RWPE1 (cell line): ENCODE data around the gene ULK2.
A peak's percentile ranks its signal among the peaks of the same experiment; 100 is the strongest.

Experiments
- CTCF ChIA-PET: fragments of 350-600 bp; sonication (Branson Sonifier 250); formaldehyde crosslinking; extraction: SDS; loops from one replicate; lab custom pipeline; 2021; lab: Yijun Ruan, JAX
- POLR2A ChIA-PET: fragments of 400-600 bp; formaldehyde crosslinking; extraction: SDS; loops from one replicate; lab custom pipeline; 2020; ENCODE audit warnings: antibody characterized with exemption; ENCODE audit not compliant: low non-redundant PET; lab: Yijun Ruan, JAX
- DNase-seq: peaks from one replicate; pipeline ENCODE4 v3.0.0; 2012; ENCODE audit warnings: low spot score
- H3K27ac ChIP-seq: fragments of 450-650 bp; 2 replicates; pipeline ENCODE4 v1.5.1; 2017
- CTCF ChIP-seq: fragments of 450-650 bp; conservative IDR thresholded peaks from 2 replicates; pipeline ENCODE4 v1.5.1; 2017; ENCODE audit warnings: low read depth, mild to moderate bottlenecking

ULK2 gene

GRCh38 chr17:19791918-19792550 is 75.7 kb downstream of the ULK2 start:
- CTCF ChIA-PET, result no interaction called here

GRCh38 chr17:19787733-19788357 is 79.9 kb downstream of the ULK2 start:
- ChIA-PET CTCF (interaction anchor here (0.7 kb wide), 1 partner anchor 155 kb away, joined by 4 read pairs; no protein-coding TSS in a partner anchor), POLR2A (no interaction called here)
- peak overlapping the region; percentile 51 for H3K27ac ChIP-seq
- DNase-seq, result no peak
- no peak for TF ChIP-seq CTCF

More at GRCh38 chr17:19791918-19792550, 75.7 kb downstream of the ULK2 start:
- no peak for DNase-seq
- H3K27ac ChIP-seq, result no peak overlapping the region
- TF ChIP-seq CTCF, result no peak
- POLR2A ChIA-PET, result no interaction called here

- DNase-seq, result no peak
- ChIA-PET CTCF (interaction anchor here (0.6 kb wide), 1 partner anchor 63 kb away, joined by 3 read pairs; no protein-coding TSS in a partner anchor), POLR2A (no interaction called here)
- no peak for TF ChIP-seq CTCF
- H3K27ac ChIP-seq, result no peak overlapping the region
These were observed 81.9 kb downstream of the ULK2 start for GRCh38 chr17:19785854-19786253.

GRCh38 chr17:19781488-19782458 is 86.0 kb downstream of the ULK2 start:
- H3K27ac ChIP-seq, result no peak overlapping the region
- DNase-seq, result no peak
- ChIA-PET CTCF (interaction anchor here (0.6 to 1.3 kb wide), 3 partner anchors 15 to 63 kb away, joined by 3 to 5 read pairs (median 3); no protein-coding TSS in a partner anchor), POLR2A (no interaction called here)
- TF ChIP-seq CTCF, result no peak

- ChIA-PET POLR2A (no interaction called here), CTCF (no interaction called here)
- no peak for DNase-seq
- no peak overlapping the region for H3K27ac ChIP-seq
- TF ChIP-seq CTCF, result no peak
These were observed 86.9 kb downstream of the ULK2 start for GRCh38 chr17:19780846-19781245.

GRCh38 chr17:19773534-19773933 is 94.2 kb downstream of the ULK2 start:
- no peak for DNase-seq
- H3K27ac ChIP-seq, result no peak overlapping the region
- ChIA-PET POLR2A (interaction anchor here (0.6 kb wide), 1 partner anchor 320 kb away, joined by 4 read pairs; no protein-coding TSS in a partner anchor), CTCF (interaction anchor here (0.7 kb wide), 1 partner anchor 32 kb away, joined by 6 read pairs; no protein-coding TSS in a partner anchor)
- no peak for TF ChIP-seq CTCF
